ENCODE measurements around the gene PPME1.
A peak's percentile ranks its signal among the peaks of the same experiment; 100 is the strongest.
"Not testable (repeated sequence)": the region's sequence is repeated elsewhere in the genome, so short reads cannot be mapped to it uniquely, and the experiment has no call there.

Gene PPME1

DNA sequence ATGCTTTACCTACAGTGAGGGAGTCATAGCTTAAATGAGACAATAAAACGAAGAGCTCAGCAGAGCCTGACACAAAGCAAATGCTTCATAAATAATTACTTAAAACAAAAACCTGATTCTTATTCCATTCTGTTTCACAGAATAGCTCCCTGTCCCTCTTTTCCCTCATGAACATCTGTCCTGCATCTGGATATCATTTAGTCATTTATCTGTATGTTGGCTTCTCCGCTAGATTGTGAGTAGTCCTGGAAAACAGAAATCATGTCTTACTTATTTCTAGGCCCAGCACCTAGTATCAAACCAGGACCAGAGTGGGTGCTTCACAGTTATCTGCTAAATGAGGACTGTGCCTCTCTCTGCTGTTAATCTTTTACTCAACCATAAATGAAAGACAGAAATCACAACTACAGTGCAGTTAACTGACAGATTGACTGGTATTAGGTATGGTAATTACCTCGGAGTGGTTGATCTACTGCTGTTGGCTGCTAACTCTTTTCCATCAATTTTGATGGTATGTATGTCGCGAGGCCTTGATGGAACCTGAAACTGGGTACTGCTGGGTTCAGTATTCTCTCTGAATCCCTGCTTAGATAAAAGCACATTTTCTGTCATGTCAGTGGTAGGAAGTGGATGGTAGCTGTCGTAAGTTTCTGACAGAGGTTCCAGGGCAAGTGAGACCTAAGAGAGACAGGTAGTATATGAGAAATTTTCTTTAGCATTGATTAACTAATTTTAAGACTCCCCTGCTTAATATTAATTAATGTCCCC lies 31.8 kb upstream of the PPME1 start:
- Histone ChIP-seq H3K4me1 (ENCODE audit: control insufficient read depth, insufficient read depth, low read length) (peaks cover 26% of the 10 kb centered on the region), H3K36me3 (ENCODE audit: control insufficient read depth, insufficient read depth, low read length) (peaks cover 34% of the 10 kb centered on the region), H3K27ac (ENCODE audit: low read depth, low read length) (peak overlapping the region; percentile 70), H3K27me3 (ENCODE audit: control insufficient read depth, insufficient read depth, low read length) (no peaks in the 10 kb centered on the region), H3K9ac (ENCODE audit: low read depth, low read length) (peak overlapping the region; percentile 43; the same call in 1 of the 2 replicates), H3K9me3 (ENCODE audit: control insufficient read depth, insufficient read depth, low read length) (no peaks in the 10 kb centered on the region), H3K4me3 (ENCODE audit: low read depth, low read length) (no peak overlapping the region)

DNA sequence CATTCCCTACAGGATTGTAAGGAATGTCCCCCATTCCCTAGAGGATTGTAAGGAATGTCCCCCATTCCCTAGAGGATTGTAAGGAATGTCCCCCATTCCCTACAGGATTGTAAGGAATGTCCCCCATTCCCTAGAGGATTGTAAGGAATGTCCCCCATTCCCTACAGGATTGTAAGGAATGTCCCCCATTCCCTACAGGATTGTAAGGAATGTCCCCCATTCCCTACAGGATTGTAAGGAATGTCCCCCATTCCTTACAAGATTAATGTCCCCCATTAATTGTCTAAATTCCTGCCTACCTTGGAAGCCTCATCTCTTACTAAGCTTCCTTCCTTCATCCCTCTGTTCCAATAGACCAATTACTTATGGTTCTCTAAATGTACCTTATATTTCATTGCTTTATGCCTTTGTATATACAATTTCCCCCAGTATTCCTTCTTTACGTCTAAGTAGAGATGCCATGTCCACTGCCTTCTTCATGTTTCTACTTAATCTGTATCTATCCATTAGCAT lies 31.1 kb upstream of the PPME1 start:
- not testable (repeated sequence) for H3K4me3 ChIP-seq (ENCODE audit: low read depth, low read length); H3K27me3 ChIP-seq (ENCODE audit: control insufficient read depth, insufficient read depth, low read length); H3K9me3 ChIP-seq (ENCODE audit: control insufficient read depth, insufficient read depth, low read length); H3K9ac ChIP-seq (ENCODE audit: low read depth, low read length)
- peaks cover 26% of the 10 kb centered on the region for H3K4me1 ChIP-seq (ENCODE audit: control insufficient read depth, insufficient read depth, low read length)
- H3K36me3 ChIP-seq (ENCODE audit: control insufficient read depth, insufficient read depth, low read length) = peaks cover 31% of the 10 kb centered on the region
- peak overlapping the region; percentile 70 for H3K27ac ChIP-seq (ENCODE audit: low read depth, low read length)

DNA sequence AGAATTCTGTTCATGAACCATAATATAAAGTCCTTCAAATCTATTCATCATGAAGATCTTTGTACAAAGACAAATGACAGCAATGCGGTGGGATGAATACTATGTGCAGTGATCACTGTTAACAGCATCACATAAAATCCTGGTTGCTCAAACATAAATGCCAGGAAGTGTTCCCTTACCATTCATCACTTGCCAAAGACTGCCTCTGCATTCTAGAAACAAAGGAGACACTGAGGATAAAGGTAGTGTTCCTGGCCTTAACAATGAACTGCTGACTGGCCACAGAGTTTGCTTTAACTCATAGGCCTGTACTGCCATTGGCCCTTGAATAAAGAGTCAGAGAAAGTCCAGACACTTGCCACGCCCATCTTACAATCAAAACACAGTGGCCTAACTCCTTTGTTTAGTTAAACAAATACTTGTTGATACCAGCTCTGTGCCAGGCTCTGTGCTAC lies 29.8 kb upstream of the PPME1 start:
- H3K27me3 ChIP-seq (ENCODE audit: control insufficient read depth, insufficient read depth, low read length) = no peaks in the 10 kb centered on the region
- no peak overlapping the region for H3K27ac ChIP-seq (ENCODE audit: low read depth, low read length)
- peaks cover 26% of the 10 kb centered on the region for H3K4me1 ChIP-seq (ENCODE audit: control insufficient read depth, insufficient read depth, low read length)
- 0 out of 2 replicates have a peak overlapping the region, but pooled peaks have one; percentile 4 for H3K9ac ChIP-seq (ENCODE audit: low read depth, low read length)
- no peak overlapping the region for H3K4me3 ChIP-seq (ENCODE audit: low read depth, low read length)
- H3K9me3 ChIP-seq (ENCODE audit: control insufficient read depth, insufficient read depth, low read length) = no peaks in the 10 kb centered on the region
- peaks cover 22% of the 10 kb centered on the region for H3K36me3 ChIP-seq (ENCODE audit: control insufficient read depth, insufficient read depth, low read length)

DNA sequence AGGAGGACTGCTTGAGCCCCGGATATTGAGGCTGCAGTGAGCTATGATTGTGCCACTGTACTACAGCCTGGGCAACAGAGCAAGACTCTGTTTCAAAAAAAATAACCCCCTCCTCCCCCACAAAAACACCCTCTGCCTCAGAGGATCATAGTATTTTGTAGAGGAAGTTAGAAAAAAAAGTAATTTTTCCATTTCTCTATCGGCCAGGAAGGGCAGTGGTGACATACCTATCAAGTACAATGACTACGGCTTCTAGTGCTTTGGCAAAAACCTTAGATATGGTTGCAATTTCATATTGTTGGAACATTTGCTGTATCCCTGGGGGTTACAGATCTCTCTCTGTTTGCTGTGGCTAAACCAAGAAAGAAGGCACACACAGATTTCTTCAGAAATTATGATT lies 29.2 kb upstream of the PPME1 start:
- H3K4me1 ChIP-seq (ENCODE audit: control insufficient read depth, insufficient read depth, low read length) = peaks cover 26% of the 10 kb centered on the region
- H3K9ac ChIP-seq (ENCODE audit: low read depth, low read length) = no peak overlapping the region

DNA sequence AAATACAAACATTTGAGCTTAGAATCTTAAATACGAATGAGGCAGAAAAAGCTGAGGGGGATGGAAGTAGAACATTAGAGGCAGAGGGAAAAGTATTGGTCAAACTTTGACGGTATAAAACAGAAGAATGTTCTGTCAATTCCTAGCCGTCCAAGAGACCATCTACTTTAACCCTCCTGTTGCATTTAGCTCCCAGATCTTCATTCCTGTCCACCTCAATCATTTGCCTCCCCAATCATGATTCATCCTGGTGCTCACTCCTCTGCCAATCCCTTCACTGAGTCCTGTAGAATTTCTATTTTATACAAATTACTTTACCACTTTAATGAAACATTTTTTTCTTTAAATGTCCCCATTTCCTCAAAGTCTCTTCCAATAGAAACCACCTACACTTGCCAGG lies 28.5 kb upstream of the PPME1 start:
- no peak overlapping the region for H3K27ac ChIP-seq (ENCODE audit: low read depth, low read length)
- no peaks in the 10 kb centered on the region for H3K9me3 ChIP-seq (ENCODE audit: control insufficient read depth, insufficient read depth, low read length)
- no peak overlapping the region for H3K9ac ChIP-seq (ENCODE audit: low read depth, low read length)
- peaks cover 18% of the 10 kb centered on the region for H3K36me3 ChIP-seq (ENCODE audit: control insufficient read depth, insufficient read depth, low read length)
- peaks cover 26% of the 10 kb centered on the region for H3K4me1 ChIP-seq (ENCODE audit: control insufficient read depth, insufficient read depth, low read length)
- no peak overlapping the region for H3K4me3 ChIP-seq (ENCODE audit: low read depth, low read length)
- no peaks in the 10 kb centered on the region for H3K27me3 ChIP-seq (ENCODE audit: control insufficient read depth, insufficient read depth, low read length)

More for the DNA sequence above, 29.2 kb upstream of the PPME1 start:
- Histone ChIP-seq H3K36me3 (ENCODE audit: control insufficient read depth, insufficient read depth, low read length) (peaks cover 18% of the 10 kb centered on the region), H3K9me3 (ENCODE audit: control insufficient read depth, insufficient read depth, low read length) (no peaks in the 10 kb centered on the region), H3K27ac (ENCODE audit: low read depth, low read length) (no peak overlapping the region), H3K4me3 (ENCODE audit: low read depth, low read length) (no peak overlapping the region), H3K27me3 (ENCODE audit: control insufficient read depth, insufficient read depth, low read length) (no peaks in the 10 kb centered on the region)

DNA sequence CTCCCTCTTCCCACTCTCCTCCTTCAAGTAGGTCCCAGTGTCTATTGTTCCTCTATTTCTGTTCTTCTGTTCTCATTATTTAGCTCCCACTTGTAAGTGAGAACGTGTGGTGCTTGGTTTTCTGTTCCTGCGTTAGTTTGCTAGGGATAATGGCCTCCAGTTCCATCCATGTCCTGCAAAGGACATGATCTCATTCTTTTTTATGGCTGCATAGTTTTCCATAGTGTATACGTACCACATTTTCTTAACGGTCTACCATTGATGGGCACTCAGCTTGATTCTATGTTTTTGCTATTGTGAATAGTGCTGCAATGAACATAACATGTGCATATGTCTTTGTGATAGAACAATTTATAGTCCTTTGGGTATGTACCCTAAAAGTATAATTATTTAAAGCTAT lies 26.5 kb upstream of the PPME1 start:
- Histone ChIP-seq H3K9ac (ENCODE audit: low read depth, low read length) (no peak overlapping the region), H3K4me3 (ENCODE audit: low read depth, low read length) (no peak overlapping the region), H3K27me3 (ENCODE audit: control insufficient read depth, insufficient read depth, low read length) (no peaks in the 10 kb centered on the region), H3K4me1 (ENCODE audit: control insufficient read depth, insufficient read depth, low read length) (peaks cover 18% of the 10 kb centered on the region), H3K36me3 (ENCODE audit: control insufficient read depth, insufficient read depth, low read length) (no peaks in the 10 kb centered on the region; the same call in 1 of the 2 replicates), H3K27ac (ENCODE audit: low read depth, low read length) (no peak overlapping the region), H3K9me3 (ENCODE audit: control insufficient read depth, insufficient read depth, low read length) (no peaks in the 10 kb centered on the region)

DNA sequence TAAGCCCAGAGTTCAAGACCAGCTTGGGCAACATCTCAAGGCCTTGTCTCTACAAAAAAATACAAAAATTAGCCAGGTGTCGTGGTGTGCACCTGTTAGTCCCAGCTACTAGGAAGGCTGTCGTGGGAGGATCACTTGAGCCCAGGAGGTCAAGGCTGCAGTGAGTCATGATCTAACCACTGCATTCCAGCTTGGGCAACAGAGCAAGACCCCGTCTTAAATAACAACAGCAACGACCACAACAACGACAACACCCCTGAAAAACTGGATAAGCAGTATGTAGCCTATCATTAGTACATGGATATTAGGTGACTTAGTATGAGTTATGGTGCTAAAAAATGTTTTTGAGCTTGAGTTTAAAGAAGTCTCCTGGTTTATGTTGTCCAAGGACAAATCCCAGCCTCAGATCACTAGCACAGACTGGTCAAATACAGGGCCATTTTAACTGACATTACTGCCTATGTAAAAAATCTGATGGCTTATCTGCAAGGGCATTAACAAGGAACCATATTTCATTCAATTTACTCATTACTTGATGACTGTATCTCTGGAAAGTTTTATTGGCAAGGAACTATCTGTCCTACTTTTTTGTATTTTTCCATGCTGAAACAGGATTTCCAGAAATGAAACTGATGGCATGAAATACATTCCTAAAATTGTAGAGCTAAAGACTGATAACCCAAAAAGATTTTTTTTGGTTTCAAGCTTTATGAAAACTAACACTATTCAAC lies 23.7 kb upstream of the PPME1 start:
- Histone ChIP-seq H3K4me1 (ENCODE audit: control insufficient read depth, insufficient read depth, low read length) (no peaks in the 10 kb centered on the region; the same call in 1 of the 2 replicates), H3K27ac (ENCODE audit: low read depth, low read length) (no peak overlapping the region), H3K9me3 (ENCODE audit: control insufficient read depth, insufficient read depth, low read length) (no peaks in the 10 kb centered on the region), H3K4me3 (ENCODE audit: low read depth, low read length) (no peak overlapping the region), H3K27me3 (ENCODE audit: control insufficient read depth, insufficient read depth, low read length) (no peaks in the 10 kb centered on the region), H3K9ac (ENCODE audit: low read depth, low read length) (no peak overlapping the region), H3K36me3 (ENCODE audit: control insufficient read depth, insufficient read depth, low read length) (no peaks in the 10 kb centered on the region)

DNA sequence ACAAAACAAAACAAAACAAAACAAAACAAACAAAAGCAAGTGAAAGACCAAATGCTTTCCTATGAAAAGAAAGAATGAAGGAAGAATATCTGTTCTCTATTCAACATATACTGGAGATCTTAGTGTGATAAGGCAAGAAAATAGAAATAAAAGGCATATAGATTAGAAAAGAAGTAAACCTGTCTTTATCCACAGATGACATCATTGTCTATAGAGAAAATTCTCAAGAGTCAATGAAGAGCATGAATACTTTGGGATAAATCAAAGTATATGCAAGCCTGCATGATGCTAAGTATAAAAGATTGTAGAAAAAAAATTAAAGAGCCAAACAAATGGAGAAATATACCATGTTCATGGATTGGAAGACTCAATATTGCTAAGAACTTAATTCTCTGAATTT lies 17.9 kb upstream of the PPME1 start:
- no peaks in the 10 kb centered on the region; the same call in 1 of the 2 replicates for H3K4me1 ChIP-seq (ENCODE audit: control insufficient read depth, insufficient read depth, low read length)
- H3K4me3 ChIP-seq (ENCODE audit: low read depth, low read length) = no peak overlapping the region
- H3K9me3 ChIP-seq (ENCODE audit: control insufficient read depth, insufficient read depth, low read length) = no peaks in the 10 kb centered on the region
- no peak overlapping the region for H3K27ac ChIP-seq (ENCODE audit: low read depth, low read length)
- H3K36me3 ChIP-seq (ENCODE audit: control insufficient read depth, insufficient read depth, low read length) = no peaks in the 10 kb centered on the region
- no peak overlapping the region for H3K9ac ChIP-seq (ENCODE audit: low read depth, low read length)
- H3K27me3 ChIP-seq (ENCODE audit: control insufficient read depth, insufficient read depth, low read length) = no peaks in the 10 kb centered on the region

DNA sequence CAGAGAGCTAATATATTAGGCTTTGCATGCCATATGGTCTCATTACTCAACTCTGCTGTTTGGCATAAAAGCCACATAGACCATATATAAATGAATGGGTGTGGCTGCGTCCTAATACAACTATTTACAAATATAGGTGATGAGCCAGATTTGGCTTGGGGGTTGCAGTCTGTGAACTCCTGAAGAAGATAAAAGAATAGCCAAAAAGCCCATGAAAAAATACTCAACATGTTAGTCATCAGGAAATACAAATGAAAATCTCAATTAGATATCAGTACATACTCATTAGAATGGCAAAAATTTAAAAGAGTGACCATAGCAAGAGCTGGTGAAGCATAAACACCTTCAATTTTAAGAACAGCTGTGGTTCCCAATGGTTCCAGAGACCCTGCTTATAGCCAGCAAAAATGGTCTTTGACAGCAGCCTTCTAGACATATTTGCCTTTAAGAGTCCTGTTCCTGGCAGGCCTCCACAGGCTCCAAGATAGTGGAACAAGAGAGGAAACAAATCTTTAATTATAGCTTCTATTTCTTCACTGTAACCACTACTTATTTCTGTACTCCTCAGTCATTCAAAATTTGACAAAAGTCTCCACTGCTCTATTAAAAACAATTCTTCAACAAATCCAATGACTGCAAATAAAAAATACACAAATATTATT lies 16.3 kb upstream of the PPME1 start:
- no peaks in the 10 kb centered on the region; the same call in 1 of the 2 replicates for H3K4me1 ChIP-seq (ENCODE audit: control insufficient read depth, insufficient read depth, low read length)
- no peaks in the 10 kb centered on the region for H3K36me3 ChIP-seq (ENCODE audit: control insufficient read depth, insufficient read depth, low read length)
- H3K27ac ChIP-seq (ENCODE audit: low read depth, low read length) = no peak overlapping the region
- H3K27me3 ChIP-seq (ENCODE audit: control insufficient read depth, insufficient read depth, low read length) = no peaks in the 10 kb centered on the region
- no peak overlapping the region for H3K9ac ChIP-seq (ENCODE audit: low read depth, low read length)
- H3K4me3 ChIP-seq (ENCODE audit: low read depth, low read length) = no peak overlapping the region
- no peaks in the 10 kb centered on the region for H3K9me3 ChIP-seq (ENCODE audit: control insufficient read depth, insufficient read depth, low read length)

DNA sequence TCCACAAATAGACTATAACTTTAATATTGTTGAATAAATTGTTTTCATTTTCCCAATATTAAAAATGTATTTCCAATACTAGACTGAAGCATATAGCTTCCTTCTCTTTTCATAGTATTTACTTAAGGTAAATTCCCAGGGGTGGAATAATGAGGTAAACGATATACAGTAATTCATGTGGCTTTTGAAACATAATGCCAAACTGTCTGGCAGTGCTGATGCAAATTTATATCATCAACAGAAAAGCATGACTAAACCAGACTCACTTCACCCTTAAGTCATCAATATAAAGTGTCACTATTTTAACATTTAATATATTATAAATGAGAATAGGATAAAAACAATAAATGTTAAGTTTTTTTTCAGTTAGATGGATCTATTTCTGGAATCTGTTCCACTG lies 13.9 kb upstream of the PPME1 start:
- Histone ChIP-seq H3K27me3 (ENCODE audit: control insufficient read depth, insufficient read depth, low read length) (no peaks in the 10 kb centered on the region), H3K9me3 (ENCODE audit: control insufficient read depth, insufficient read depth, low read length) (no peaks in the 10 kb centered on the region), H3K4me1 (ENCODE audit: control insufficient read depth, insufficient read depth, low read length) (no peaks in the 10 kb centered on the region), H3K4me3 (ENCODE audit: low read depth, low read length) (no peak overlapping the region), H3K36me3 (ENCODE audit: control insufficient read depth, insufficient read depth, low read length) (peaks cover 4% of the 10 kb centered on the region; the same call in 1 of the 2 replicates), H3K27ac (ENCODE audit: low read depth, low read length) (no peak overlapping the region), H3K9ac (ENCODE audit: low read depth, low read length) (no peak overlapping the region)
